ENCODE data around the gene XPNPEP1. TPM values are rescaled to one million over a fixed set of nuclear protein-coding genes. Genes with fewer than 3 reads are reported as not detected.

Gene XPNPEP1
- polyA plus RNA-seq, 1 of the 3 experiments (the other 2 are of a cell fraction) = 167 TPM

GRCh38 chr10:109889867-109890266 lies 33.4 kb downstream of the XPNPEP1 start (continued):
- no peak for TF ChIP-seq USF1 (IDR thresholded peaks at IDR 0.05; ENCODE audit: borderline replicate concordance, low read depth)
- no peak for TF ChIP-seq RAD21 (IDR thresholded peaks at IDR 0.05; ENCODE audit: low read length)
- TF ChIP-seq SMC3 (IDR thresholded peaks at IDR 0.05; ENCODE audit: low read depth, low read length) = no peak
- TF ChIP-seq NFIC (IDR thresholded peaks at IDR 0.05; ENCODE audit: borderline replicate concordance) = 0 out of 2 replicates have a peak, but pooled peaks have one; percentile 13
- no peak for TF ChIP-seq FOXM1 (IDR thresholded peaks at IDR 0.05; ENCODE audit: low read depth)
- TF ChIP-seq JUND (IDR thresholded peaks at IDR 0.05) = peak; percentile 63
- no peak for TF ChIP-seq MXI1 (IDR thresholded peaks at IDR 0.05; ENCODE audit: low read depth, low read length)
- peak; percentile 73 for TF ChIP-seq FOSL2 (IDR thresholded peaks at IDR 0.05; ENCODE audit: borderline replicate concordance, low read depth)
- TF ChIP-seq GABPA (IDR thresholded peaks at IDR 0.05; ENCODE audit: low read depth) = no peak

- no peak overlapping the region for H3K4me2 ChIP-seq
- ChIA-PET POLR2A (no interaction called here), CTCF (interaction anchor here (1.9 kb wide), 1 partner anchor 74 kb away, joined by 5 read pairs; no protein-coding TSS in a partner anchor)
- H3K9ac ChIP-seq = no peak overlapping the region
- 95% methylated on average over 5 of the region's 9 CpGs for WGBS (ENCODE audit: low lambda C conversion rate)
- H3K36me3 ChIP-seq (replicated peaks in 1 of 2; ENCODE audit: control insufficient read depth in 1 of 2, insufficient read depth in 2 of 2, low read length in 1 of 2) = peaks cover 20 to 55% of the 10 kb centered on the region in 2 experiments
- no peaks in the 10 kb centered on the region for H3K79me2 ChIP-seq (ENCODE audit: insufficient read depth)
- no peak overlapping the region for H3K4me3 ChIP-seq (ENCODE audit: low read depth in 2 of 2, low read length in 1 of 2)
- H3K9me2 ChIP-seq = no peaks in the 10 kb centered on the region
- no peak for DNase-seq
- no peak overlapping the region for H2AFZ ChIP-seq (ENCODE audit: low read depth)
- no peak overlapping the region for H3K27ac ChIP-seq (ENCODE audit: low read depth in 2 of 2, low read length in 1 of 2)
- no peak for TF ChIP-seq RFX5 (IDR thresholded peaks at IDR 0.05; ENCODE audit: low read length)
- TF ChIP-seq RXRA (IDR thresholded peaks at IDR 0.05; ENCODE audit: borderline replicate concordance, low read depth) = no peak
- TF ChIP-seq TAF1 (IDR thresholded peaks at IDR 0.05; ENCODE audit: borderline replicate concordance, low read depth, low read length) = no peak
- TF ChIP-seq NFIC (IDR thresholded peaks at IDR 0.05; ENCODE audit: borderline replicate concordance) = no peak
- TF ChIP-seq EP300 (IDR thresholded peaks at IDR 0.05; ENCODE audit: borderline replicate concordance in 1 of 2, low read depth in 1 of 2, low read length in 1 of 2) = no peak
- TF ChIP-seq ZBTB33 (IDR thresholded peaks at IDR 0.05; ENCODE audit: borderline replicate concordance, low read depth) = no peak
- no peak for TF ChIP-seq RAD21 (IDR thresholded peaks at IDR 0.05; ENCODE audit: low read length)
- TF ChIP-seq TCF12 (IDR thresholded peaks at IDR 0.05) = no peak
- TF ChIP-seq JUND (IDR thresholded peaks at IDR 0.05) = no peak
- no peak for TF ChIP-seq USF2 (IDR thresholded peaks at IDR 0.05; ENCODE audit: borderline replicate concordance, low read depth, low read length)
- TF ChIP-seq SIN3A (IDR thresholded peaks at IDR 0.05; ENCODE audit: borderline replicate concordance, low read depth, low read length) = no peak
- TF ChIP-seq TEAD4 (IDR thresholded peaks at IDR 0.05; ENCODE audit: borderline replicate concordance, insufficient read depth) = no peak
- no peak for TF ChIP-seq SMC3 (IDR thresholded peaks at IDR 0.05; ENCODE audit: low read depth, low read length)
- no peak for TF ChIP-seq USF1 (IDR thresholded peaks at IDR 0.05; ENCODE audit: borderline replicate concordance, low read depth)
- TF ChIP-seq PBX3 (IDR thresholded peaks at IDR 0.05) = no peak
- H3K27me3 ChIP-seq (ENCODE audit: insufficient read depth) = no peaks in the 10 kb centered on the region
- H3F3A ChIP-seq (replicated peaks; ENCODE audit: insufficient read depth) = peaks cover 5% of the 10 kb centered on the region
- H3K9me3 ChIP-seq = no peaks in the 10 kb centered on the region
- H3K4me1 ChIP-seq (ENCODE audit: control insufficient read depth in 1 of 2, insufficient read depth in 2 of 2, low read depth in 1 of 2, low read length in 1 of 2) = peaks cover 3 to 13% of the 10 kb centered on the region in 2 experiments; a peak in 3 of 4 replicates
- H4K20me1 ChIP-seq (ENCODE audit: insufficient read depth) = no peaks in the 10 kb centered on the region
Observed at GRCh38 chr10:109887776-109888175, 35.5 kb downstream of the XPNPEP1 start.

Data from SK-N-SH (cell line).